Trophoblast cell (in vitro differentiated cells and primary cell): Measurements from ENCODE around the gene BEX3.

ENCODE experiments used
- DNase-seq, 2 donors: peaks; one replicate each; pipeline ENCODE4 v3.0.0-alpha.2; 2016
- H2AFZ ChIP-seq: 2 replicates; pipeline ENCODE4 v1.6.1; 2013; ENCODE audit warnings: low read length, moderate library complexity, mild to moderate bottlenecking; ENCODE audit not compliant: insufficient read depth, poor library complexity
- H2AK5ac ChIP-seq: 2 replicates; pipeline ENCODE4 v1.6.1; 2013; ENCODE audit warnings: mild to moderate bottlenecking, low read length
- H2BK120ac ChIP-seq: 2 replicates; pipeline ENCODE4 v1.6.1; 2013; ENCODE audit warnings: low read length, mild to moderate bottlenecking, moderate library complexity; ENCODE audit not compliant: insufficient read depth, poor library complexity
- H2BK12ac ChIP-seq: 2 replicates; pipeline ENCODE4 v1.6.1; 2013; ENCODE audit warnings: mild to moderate bottlenecking, low read length, moderate library complexity
- H2BK5ac ChIP-seq: 2 replicates; pipeline ENCODE4 v1.6.1; 2013; ENCODE audit warnings: low read length, low read depth, moderate library complexity, mild to moderate bottlenecking; ENCODE audit not compliant: poor library complexity
- H3K14ac ChIP-seq: 2 replicates; pipeline ENCODE4 v1.6.1; 2013; ENCODE audit warnings: mild to moderate bottlenecking, low read length
- H3K18ac ChIP-seq: 2 replicates; pipeline ENCODE4 v1.6.1; 2013; ENCODE audit warnings: mild to moderate bottlenecking, low read length
- H3K23ac ChIP-seq: 2 replicates; pipeline ENCODE4 v1.6.1; 2013; ENCODE audit warnings: low read length
- H3K27ac ChIP-seq: 2 replicates; pipeline ENCODE4 v1.5.1; 2013; ENCODE audit warnings: low read depth, mild to moderate bottlenecking, inconsistent platforms, low read length, moderate library complexity
- H3K27me3 ChIP-seq: 2 replicates; pipeline ENCODE4 v1.6.1; 2013; ENCODE audit warnings: inconsistent platforms, mild to moderate bottlenecking, low read length, moderate library complexity; ENCODE audit not compliant: insufficient read depth
- H3K36me3 ChIP-seq, 2 experiments: 1 replicate in 1 of 2; 2 replicates in 1 of 2; pipeline ENCODE4 v1.6.1; 2013; ENCODE audit warnings: low read length in 2 of 2, mild to moderate bottlenecking in 2 of 2, moderate library complexity in 1 of 2; ENCODE audit not compliant: insufficient read depth in 2 of 2, control insufficient read depth in 1 of 2
- H3K4ac ChIP-seq: 2 replicates; pipeline ENCODE4 v1.6.1; 2013; ENCODE audit warnings: low read depth, mild to moderate bottlenecking, low read length, moderate library complexity
- H3K4me1 ChIP-seq, 2 experiments: 1 replicate in 1 of 2; 2 replicates in 1 of 2; pipeline ENCODE4 v1.6.1; 2013; ENCODE audit warnings: low read length in 2 of 2, mild to moderate bottlenecking in 2 of 2, moderate library complexity in 1 of 2; ENCODE audit not compliant: insufficient read depth in 2 of 2, control insufficient read depth in 1 of 2
- H3K4me2 ChIP-seq: 2 replicates; pipeline ENCODE4 v1.6.1; 2013; ENCODE audit warnings: inconsistent platforms, mild to moderate bottlenecking, low read length, moderate library complexity
- H3K4me3 ChIP-seq: 2 replicates; pipeline ENCODE4 v1.5.1; 2013; ENCODE audit warnings: mild to moderate bottlenecking, low read depth, low read length, inconsistent platforms
- H3K79me1 ChIP-seq: one replicate; pipeline ENCODE4 v1.6.1; 2013; ENCODE audit warnings: low read length
- H3K79me2 ChIP-seq: 2 replicates; pipeline ENCODE4 v1.6.1; 2013; ENCODE audit warnings: low read length, mild to moderate bottlenecking; ENCODE audit not compliant: control insufficient read depth, insufficient read depth, poor library complexity
- H3K9ac ChIP-seq: 2 replicates; pipeline ENCODE4 v1.6.1; 2013; ENCODE audit warnings: mild to moderate bottlenecking, low read length
- H3K9me3 ChIP-seq: 2 replicates; pipeline ENCODE4 v1.6.1; 2013; ENCODE audit warnings: low read depth, mild to moderate bottlenecking, control low read depth, inconsistent platforms, low read length; ENCODE audit not compliant: insufficient read depth
- H4K12ac ChIP-seq: 2 replicates; pipeline ENCODE4 v1.6.1; 2013; ENCODE audit warnings: low read depth, mild to moderate bottlenecking, low read length, moderate library complexity
- H4K8ac ChIP-seq: 2 replicates; pipeline ENCODE4 v1.6.1; 2013; ENCODE audit warnings: low read depth, mild to moderate bottlenecking, low read length, moderate library complexity
- H4K91ac ChIP-seq: one replicate; pipeline ENCODE4 v1.6.1; 2013; ENCODE audit warnings: low read depth, mild to moderate bottlenecking, low read length, moderate library complexity
- WGBS: extraction: QIAGEN DNeasy Blood & Tissue Kit; methylation state at CpG from one replicate; pipeline ENCODE4 v1.1.7; 2013; ENCODE audit warnings: missing lambda C conversion rate; ENCODE audit not compliant: insufficient read length, insufficient coverage; ENCODE audit errors: extremely low coverage; 5-methylcytosine and 5-hydroxymethylcytosine counted together

Gene BEX3

GRCh38 chrX:103360916-103361315 is 15.4 kb upstream of the BEX3 start:
- no CpG with 5 or more reads among the region's 2 CpGs for WGBS
- H3K36me3 ChIP-seq = no peaks in the 10 kb centered on the region
- H3K9me3 ChIP-seq = no peaks in the 10 kb centered on the region
- no peak overlapping the region for H2BK120ac ChIP-seq
- no peak overlapping the region for H4K91ac ChIP-seq
- H3K14ac ChIP-seq = no peak overlapping the region
- H3K27ac ChIP-seq = no peak overlapping the region
- H3K18ac ChIP-seq = no peak overlapping the region
- H3K23ac ChIP-seq = no peak overlapping the region
- no peak overlapping the region for H3K4me3 ChIP-seq
- no peak overlapping the region for H2AK5ac ChIP-seq
- peaks cover 9% of the 10 kb centered on the region for H3K79me1 ChIP-seq
- peaks cover 7% of the 10 kb centered on the region for H3K79me2 ChIP-seq
- H3K4ac ChIP-seq = no peak overlapping the region
- no peak overlapping the region for H3K4me2 ChIP-seq
- H4K8ac ChIP-seq = no peak overlapping the region
- no peak overlapping the region for H2BK12ac ChIP-seq
- H3K9ac ChIP-seq = no peak overlapping the region
- H2BK5ac ChIP-seq = no peak overlapping the region
- DNase-seq = no peak
- H4K12ac ChIP-seq = no peak overlapping the region
- no peaks in the 10 kb centered on the region for H3K27me3 ChIP-seq
- no peaks in the 10 kb centered on the region for H3K4me1 ChIP-seq
- H2AFZ ChIP-seq = no peak overlapping the region

DNA sequence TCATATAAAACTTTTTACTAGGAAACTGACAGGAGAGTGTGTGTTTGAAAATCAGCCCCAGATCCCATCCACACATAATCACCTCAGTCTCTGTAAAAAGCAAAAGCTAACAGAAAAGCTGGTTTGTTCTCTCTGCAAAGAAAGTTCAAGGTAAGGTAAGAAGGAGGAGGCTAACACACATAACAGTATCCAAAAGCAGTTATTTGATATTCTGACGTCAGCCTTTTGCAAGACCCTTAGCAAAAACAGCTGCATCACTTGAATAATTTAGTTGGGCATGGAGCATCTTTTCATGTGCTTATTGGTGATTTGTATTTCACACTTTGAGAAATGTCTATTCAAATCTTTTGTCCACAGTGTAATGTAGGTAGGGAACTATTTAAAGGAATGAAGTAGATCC is 14.5 kb upstream of the BEX3 start:
- no CpG with 5 or more reads among the region's 1 CpG for WGBS
- Histone ChIP-seq H3K4me1 (no peaks in the 10 kb centered on the region), H4K12ac (no peak overlapping the region), H3K79me2 (peaks cover 2% of the 10 kb centered on the region), H3K27ac (no peak overlapping the region), H3K36me3 (no peaks in the 10 kb centered on the region), H3K4me3 (no peak overlapping the region), H3K9me3 (no peaks in the 10 kb centered on the region), H3K4ac (no peak overlapping the region), H2BK5ac (no peak overlapping the region), H3K4me2 (no peak overlapping the region), H3K18ac (no peak overlapping the region), H2BK12ac (no peak overlapping the region), H2BK120ac (no peak overlapping the region), H2AFZ (no peak overlapping the region), H3K14ac (no peak overlapping the region), H3K23ac (no peak overlapping the region), H2AK5ac (no peak overlapping the region), H3K9ac (no peak overlapping the region), H4K8ac (no peak overlapping the region), H4K91ac (no peak overlapping the region), H3K27me3 (no peaks in the 10 kb centered on the region), H3K79me1 (peaks cover 3% of the 10 kb centered on the region)
- DNase-seq = peak in 1 of 2 donors; percentile 3

- no peak overlapping the region for H3K14ac ChIP-seq
- H3K9ac ChIP-seq = no peak overlapping the region
- H3K4me1 ChIP-seq = peaks cover 0 to 5% of the 10 kb centered on the region in 2 experiments
- no peak overlapping the region for H3K4ac ChIP-seq
- H2BK12ac ChIP-seq = no peak overlapping the region
- H2AFZ ChIP-seq = no peak overlapping the region
- no peak overlapping the region for H4K91ac ChIP-seq
- no peak overlapping the region for H3K18ac ChIP-seq
- H2BK5ac ChIP-seq = no peak overlapping the region
- H3K4me2 ChIP-seq = no peak overlapping the region
- no peak overlapping the region for H3K23ac ChIP-seq
- H2AK5ac ChIP-seq = no peak overlapping the region
- H3K79me2 ChIP-seq = no peaks in the 10 kb centered on the region
- H3K9me3 ChIP-seq = no peaks in the 10 kb centered on the region
- DNase-seq = peak in 1 of 2 donors; percentile 70
- no peaks in the 10 kb centered on the region for H3K27me3 ChIP-seq
- H3K4me3 ChIP-seq = no peak overlapping the region
- WGBS = no CpG with 5 or more reads among the region's 1 CpG
- no peak overlapping the region for H4K8ac ChIP-seq
- H3K36me3 ChIP-seq = no peaks in the 10 kb centered on the region
- H3K27ac ChIP-seq = no peak overlapping the region
- no peak overlapping the region for H2BK120ac ChIP-seq
- H3K79me1 ChIP-seq = no peaks in the 10 kb centered on the region
- no peak overlapping the region for H4K12ac ChIP-seq
Observed at GRCh38 chrX:103362474-103362873, 13.9 kb upstream of the BEX3 start.

DNA sequence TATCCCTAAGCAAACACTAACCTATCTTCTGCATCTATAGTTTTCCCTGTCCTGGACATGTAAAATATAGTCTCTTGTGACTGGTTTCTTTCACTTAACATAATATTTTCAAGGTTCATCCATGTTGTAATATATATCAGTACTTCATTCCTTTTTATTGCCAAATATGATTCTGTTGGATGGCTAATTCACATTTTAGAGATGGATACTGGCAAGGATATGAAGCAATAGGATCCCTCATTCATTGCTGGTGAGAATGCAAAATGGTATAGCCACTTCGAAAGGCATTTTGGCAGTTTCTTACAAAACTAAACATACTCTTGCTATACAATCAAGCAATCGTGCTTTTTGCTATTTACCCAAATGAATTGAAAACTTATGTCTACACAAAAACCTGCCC is 13.3 kb upstream of the BEX3 start:
- Histone ChIP-seq H3K9ac (no peak overlapping the region), H3K79me1 (no peaks in the 10 kb centered on the region), H3K4me1 (peaks cover 0 to 8% of the 10 kb centered on the region in 2 experiments), H3K4me3 (no peak overlapping the region), H3K79me2 (no peaks in the 10 kb centered on the region), H4K8ac (no peak overlapping the region), H3K18ac (no peak overlapping the region), H3K4me2 (no peak overlapping the region), H3K27me3 (no peaks in the 10 kb centered on the region), H4K91ac (no peak overlapping the region), H3K4ac (no peak overlapping the region), H2BK5ac (no peak overlapping the region), H3K9me3 (no peaks in the 10 kb centered on the region), H2BK120ac (no peak overlapping the region), H3K23ac (no peak overlapping the region), H3K27ac (no peak overlapping the region), H2AFZ (no peak overlapping the region), H2BK12ac (no peak overlapping the region), H2AK5ac (no peak overlapping the region), H3K14ac (no peak overlapping the region), H3K36me3 (no peaks in the 10 kb centered on the region), H4K12ac (no peak overlapping the region)
- peak in 1 of 2 donors; percentile 62 for DNase-seq
- WGBS = no CpG with 5 or more reads among the region's 2 CpGs
